ENCODE data around the gene POLG2. TPM values are rescaled to one million over a fixed set of nuclear protein-coding genes. Genes with fewer than 3 reads are reported as not detected.

POLG2 gene
- total and polyA plus RNA-seq, 10 donors = 14.5 to 35.3 (median 20.5) TPM

DNA sequence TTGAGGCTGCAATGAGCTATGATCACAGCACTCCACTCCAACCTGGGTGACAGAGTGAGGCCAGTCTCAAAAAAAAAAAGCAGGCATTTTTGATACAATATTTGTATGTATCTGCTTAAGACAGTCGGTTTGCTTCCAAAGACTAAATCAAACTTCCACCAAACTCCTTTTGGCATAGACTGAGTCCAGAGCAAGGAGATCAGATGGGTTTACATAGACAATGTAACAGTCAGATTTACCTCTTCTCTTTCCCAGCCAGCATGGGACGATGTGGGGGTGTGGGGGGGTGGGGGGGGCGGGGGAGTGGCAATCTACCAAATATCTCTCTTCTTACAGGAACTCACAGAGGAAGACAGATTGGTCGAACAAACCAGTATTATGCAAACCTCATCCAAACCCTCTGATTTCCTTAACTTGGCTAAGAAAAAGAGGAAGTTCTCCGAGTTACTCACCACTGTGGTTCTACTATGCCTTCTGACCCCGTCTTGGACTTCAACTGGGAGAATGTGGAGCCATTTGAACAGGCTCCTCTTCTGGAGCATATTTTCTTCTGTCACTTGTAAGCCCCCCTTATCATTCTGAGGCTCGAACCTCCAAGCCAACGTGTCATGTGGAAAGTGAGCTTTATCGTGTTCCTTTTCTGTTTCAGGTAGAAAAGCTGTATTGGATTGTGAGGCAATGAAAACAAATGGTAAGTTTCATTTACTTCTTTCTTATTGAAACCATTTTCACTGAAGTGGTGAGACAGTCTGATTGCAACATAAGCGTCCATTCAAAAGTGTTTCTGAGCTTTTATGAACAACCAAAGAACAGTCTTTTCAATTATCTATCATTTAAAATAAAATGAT, 48.0 kb downstream of the POLG2 start, which contains the start of gene MILR1:
Gene MILR1, plus strand, starts transcription at position 451 of the 848 bp plus-strand sequence. Its CDS starts 54 bp downstream, at position 505.
- H3K4me3 ChIP-seq = peak within 1 kb of the TSS in 6 of 8 donors; percentile 1 to 59 (median 12)
- intact Hi-C loops (cut with DNase I; ENCODE audit: low total_unique reads) = no loop called here
- no peaks in the 10 kb centered on the region for H3K9me3 ChIP-seq
- peaks cover 0 to 62% (median 29%) of the 10 kb centered on the region in 6 donors for H3K4me1 ChIP-seq
- WGBS, 5 donors = 16 to 22% (median 19%) methylated on average over 10 of the region's 10 CpGs
- peak within 1 kb of the TSS; percentile 64 to 89 (median 84) for H3K27ac ChIP-seq
- H3K27me3 ChIP-seq (replicated peaks in 1 of 7) = no peaks in the 10 kb centered on the region
- no peak for TF ChIP-seq POLR2A (IDR thresholded peaks at IDR 0.05)
- TF ChIP-seq, protein P1, sequence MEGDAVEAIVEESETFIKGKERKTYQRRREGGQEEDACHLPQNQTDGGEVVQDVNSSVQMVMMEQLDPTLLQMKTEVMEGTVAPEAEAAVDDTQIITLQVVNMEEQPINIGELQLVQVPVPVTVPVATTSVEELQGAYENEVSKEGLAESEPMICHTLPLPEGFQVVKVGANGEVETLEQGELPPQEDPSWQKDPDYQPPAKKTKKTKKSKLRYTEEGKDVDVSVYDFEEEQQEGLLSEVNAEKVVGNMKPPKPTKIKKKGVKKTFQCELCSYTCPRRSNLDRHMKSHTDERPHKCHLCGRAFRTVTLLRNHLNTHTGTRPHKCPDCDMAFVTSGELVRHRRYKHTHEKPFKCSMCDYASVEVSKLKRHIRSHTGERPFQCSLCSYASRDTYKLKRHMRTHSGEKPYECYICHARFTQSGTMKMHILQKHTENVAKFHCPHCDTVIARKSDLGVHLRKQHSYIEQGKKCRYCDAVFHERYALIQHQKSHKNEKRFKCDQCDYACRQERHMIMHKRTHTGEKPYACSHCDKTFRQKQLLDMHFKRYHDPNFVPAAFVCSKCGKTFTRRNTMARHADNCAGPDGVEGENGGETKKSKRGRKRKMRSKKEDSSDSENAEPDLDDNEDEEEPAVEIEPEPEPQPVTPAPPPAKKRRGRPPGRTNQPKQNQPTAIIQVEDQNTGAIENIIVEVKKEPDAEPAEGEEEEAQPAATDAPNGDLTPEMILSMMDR (IDR thresholded peaks at IDR 0.05 in 8 of 11, conservative IDR thresholded peaks at IDR 0.05 in 3 of 11) = no peak
- TF ChIP-seq POLR2AphosphoS5 (IDR thresholded peaks at IDR 0.05) = peak in 1 of 3 donors; percentile 69
- DNase-seq = no peak
- H3K36me3 ChIP-seq = peaks cover 0 to 9% (median 0%) of the 10 kb centered on the region in 6 donors

DNA sequence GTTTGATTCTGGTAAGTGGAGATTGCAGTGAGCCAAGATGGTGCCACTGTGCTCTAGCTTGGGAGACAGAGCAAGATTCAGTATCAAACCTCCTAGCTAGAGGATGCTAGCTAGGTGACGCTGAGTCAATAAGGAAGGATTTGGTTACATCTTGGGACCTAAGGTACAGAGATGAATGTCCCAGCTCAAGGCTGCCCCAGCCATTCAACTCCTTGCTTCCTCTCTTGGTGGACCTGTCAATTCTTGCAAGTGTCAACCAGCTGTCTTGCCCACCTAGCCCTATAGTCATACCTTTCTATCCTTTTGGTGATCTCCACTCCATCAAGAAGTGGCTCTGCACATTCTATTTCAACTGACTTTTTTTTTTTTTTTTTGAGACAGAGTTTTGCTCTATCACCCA, 49.3 kb downstream of the POLG2 start:
- TF ChIP-seq, protein P1 (IDR thresholded peaks at IDR 0.05 in 8 of 11, conservative IDR thresholded peaks at IDR 0.05 in 3 of 11) = no peak
- no peak for TF ChIP-seq POLR2A (IDR thresholded peaks at IDR 0.05)
- TF ChIP-seq POLR2AphosphoS5 (IDR thresholded peaks at IDR 0.05) = no peak
- intact Hi-C loops (cut with DNase I; ENCODE audit: low total_unique reads) = no loop called here
- H3K9me3 ChIP-seq = no peaks in the 10 kb centered on the region
- DNase-seq = no peak
- peaks cover 5 to 69% (median 39%) of the 10 kb centered on the region in 6 donors for H3K4me1 ChIP-seq
- no peak overlapping the region for H3K4me3 ChIP-seq
- 70 to 82% (median 80%) methylated on average over 1 of the region's 1 CpG for WGBS, 5 donors
- no peaks in the 10 kb centered on the region for H3K36me3 ChIP-seq
- H3K27ac ChIP-seq = peak overlapping the region in 2 of 8 donors; percentile 87 to 89
- no peaks in the 10 kb centered on the region for H3K27me3 ChIP-seq (replicated peaks in 1 of 7)

DNA sequence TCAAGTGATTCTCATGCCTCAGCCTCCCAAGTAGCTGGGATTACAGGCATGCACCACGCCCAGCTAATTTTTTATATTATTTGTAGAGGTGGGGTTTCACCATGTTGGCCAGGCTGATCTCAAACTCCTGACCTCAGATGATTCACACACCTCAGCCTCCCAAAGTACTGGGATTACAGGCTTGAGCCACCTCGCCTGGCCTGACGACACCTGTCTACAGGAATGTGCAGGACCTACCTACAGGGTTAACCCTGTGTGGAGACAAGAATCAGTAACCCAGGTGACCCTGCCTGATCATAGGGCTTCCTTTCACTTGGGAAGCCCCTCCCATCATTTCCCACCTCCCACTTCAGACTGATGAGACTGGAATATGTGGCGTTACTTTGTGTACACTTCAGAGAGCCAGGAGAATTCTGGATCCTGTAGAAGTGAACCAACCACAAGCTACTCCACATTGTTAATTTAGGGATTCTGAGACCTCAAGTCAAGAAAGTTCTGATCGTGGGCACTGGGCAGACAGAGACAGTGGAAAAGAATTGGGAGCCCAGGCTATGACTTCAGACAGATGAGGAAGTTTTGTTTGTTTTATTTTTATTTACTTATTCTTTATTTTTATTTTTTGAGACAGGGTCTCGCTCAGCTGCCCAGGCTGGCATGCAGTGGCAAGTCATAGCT, 53.6 kb downstream of the POLG2 start:
- Histone ChIP-seq H3K4me1 (peaks cover 7 to 53% (median 29%) of the 10 kb centered on the region in 6 donors), H3K27ac (peak overlapping the region in 7 of 8 donors; percentile 70 to 86 (median 85)), H3K36me3 (no peaks in the 10 kb centered on the region), H3K4me3 (no peak overlapping the region), H3K27me3 (replicated peaks in 1 of 7) (no peaks in the 10 kb centered on the region), H3K9me3 (peaks cover 0 to 20% (median 17%) of the 10 kb centered on the region in 8 donors)
- intact Hi-C loops (cut with DNase I; ENCODE audit: low total_unique reads) = no loop called here
- WGBS, 5 donors = 86 to 95% (median 89%) methylated on average over 6 of the region's 6 CpGs
- TF ChIP-seq POLR2A (IDR thresholded peaks at IDR 0.05) (no peak), POLR2AphosphoS5 (IDR thresholded peaks at IDR 0.05) (no peak)
- TF ChIP-seq, protein P1 (IDR thresholded peaks at IDR 0.05 in 8 of 11, conservative IDR thresholded peaks at IDR 0.05 in 3 of 11) = no peak
- DNase-seq = no peak
